GM21390 (cell line): ENCODE data around the gene IL1B.

Source experiments
- ATAC-seq: cut with Tn5 transposase; IDR thresholded peaks from one replicate; pipeline ENCODE4 v1.9.1; 2021; ENCODE audit not compliant: unreplicated experiment

IL1B gene

GRCh38 chr2:112836695-112837117 lies at the start of gene IL1B:
TSS of gene IL1B (minus strand) at chr2:112836779. CDS start at chr2:112836229, 550 bp downstream.
- no peak for ATAC-seq

- ATAC-seq: no peak
Measured at GRCh38 chr2:112886291-112886690, 49.7 kb upstream of the IL1B start.

GRCh38 chr2:112885506-112885902 lies 48.9 kb upstream of the IL1B start:
- ATAC-seq: no peak

GRCh38 chr2:112884869-112885505 lies 48.4 kb upstream of the IL1B start:
- ATAC-seq: peak; percentile 64

- no peak for ATAC-seq
Measured at GRCh38 chr2:112883669-112884068, 47.1 kb upstream of the IL1B start.

GRCh38 chr2:112881217-112881985 lies 44.8 kb upstream of the IL1B start:
- peak; percentile 56 for ATAC-seq

- ATAC-seq: no peak
Measured at GRCh38 chr2:112880696-112881095, 44.1 kb upstream of the IL1B start.

- ATAC-seq: no peak
Measured at GRCh38 chr2:112880091-112880531, 43.5 kb upstream of the IL1B start.

- no peak for ATAC-seq
Measured at GRCh38 chr2:112879491-112880041, 43.0 kb upstream of the IL1B start.

GRCh38 chr2:112877423-112877822 lies 40.8 kb upstream of the IL1B start:
- ATAC-seq: no peak

GRCh38 chr2:112876971-112877361 lies 40.4 kb upstream of the IL1B start:
- ATAC-seq: no peak

GRCh38 chr2:112876257-112876970 lies 39.8 kb upstream of the IL1B start:
- no peak for ATAC-seq

GRCh38 chr2:112870841-112871835 lies 34.6 kb upstream of the IL1B start:
- no peak for ATAC-seq

GRCh38 chr2:112869258-112869842 lies 32.8 kb upstream of the IL1B start:
- no peak for ATAC-seq

GRCh38 chr2:112867701-112868631 lies 31.4 kb upstream of the IL1B start:
- no peak for ATAC-seq

- ATAC-seq: no peak
Measured at GRCh38 chr2:112866128-112866835, 29.7 kb upstream of the IL1B start.

GRCh38 chr2:112864072-112864471 lies 27.5 kb upstream of the IL1B start:
- ATAC-seq: no peak
